BJ (cell line): ENCODE results near the gene C2CD2. TPM values are rescaled to one million over a fixed set of nuclear protein-coding genes. Genes with fewer than 3 reads are reported as not detected.

ENCODE experiments used
- CTCF ChIA-PET: fragments of 350-600 bp; formaldehyde crosslinking; extraction: SDS; loops from one replicate; lab custom pipeline; 2021; ENCODE audit warnings: antibody characterized with exemption, inconsistent platforms; lab: Yijun Ruan, JAX
- POLR2A ChIA-PET: fragments of 300-600 bp; sonication (Branson Sonifier 250); formaldehyde crosslinking; extraction: SDS; loops from one replicate; lab custom pipeline; 2021; ENCODE audit warnings: antibody characterized with exemption; lab: Charles Lee
- DNase-seq: peaks from one replicate; pipeline ENCODE4 v3.0.0-alpha.2; 2011; ENCODE audit warnings: low read depth
- H3K27me3 ChIP-seq: 2 replicates; pipeline ENCODE4 v1.6.0; 2011; ENCODE audit warnings: low read length; ENCODE audit not compliant: control insufficient read depth, insufficient read depth
- H3K36me3 ChIP-seq: 2 replicates; pipeline ENCODE4 v1.5.1; 2011; ENCODE audit warnings: low read length; ENCODE audit not compliant: control insufficient read depth, insufficient read depth
- H3K4me3 ChIP-seq: 2 replicates; pipeline ENCODE4 v1.5.1; 2011; ENCODE audit warnings: low read depth, mild to moderate bottlenecking, control low read depth, low read length
- CTCF ChIP-seq: IDR thresholded peaks from 2 replicates; pipeline ENCODE4 v1.5.1; 2011; ENCODE audit warnings: low read depth, mild to moderate bottlenecking, control low read depth, inconsistent platforms, low read length, moderate library complexity; ENCODE audit not compliant: insufficient read depth
- polyA plus RNA-seq: library from polyadenylated mRNA; depleted of rRNA; stranded (reverse); fragments of >200 nt; gene quantifications from 2 replicates; pipeline ENCODE4 v1.2.3, GENCODE V29; 2011

C2CD2 gene
- polyA plus RNA-seq, 1 experiment, result 21.9 TPM

- Histone ChIP-seq H3K36me3 (peaks cover 2% of the 10 kb centered on the region), H3K4me3 (no peak overlapping the region), H3K27me3 (no peaks in the 10 kb centered on the region)
- TF ChIP-seq CTCF, result no peak
- CTCF ChIA-PET, result interaction anchor here (1.7 to 1.8 kb wide), 2 partner anchors 58 to 242 kb away, joined by 4 to 6 read pairs; no protein-coding TSS in a partner anchor
- no peak for DNase-seq
- POLR2A ChIA-PET, result no interaction called here
Observed at GRCh38 chr21:41875086-41875485, 78.7 kb downstream of the C2CD2 start.

- ChIA-PET CTCF (interaction anchor here (1.7 to 1.8 kb wide), 2 partner anchors 58 to 243 kb away, joined by 4 to 6 read pairs; no protein-coding TSS in a partner anchor), POLR2A (no interaction called here)
- H3K4me3 ChIP-seq, result no peak overlapping the region
- H3K27me3 ChIP-seq, result no peaks in the 10 kb centered on the region
- TF ChIP-seq CTCF, result no peak
- H3K36me3 ChIP-seq, result peaks cover 2% of the 10 kb centered on the region
- no peak for DNase-seq
Observed at GRCh38 chr21:41874611-41875010, 79.2 kb downstream of the C2CD2 start.

- ChIA-PET POLR2A (no interaction called here), CTCF (interaction anchor here (1.1 kb wide), 1 partner anchor 234 kb away, joined by 5 read pairs; no protein-coding TSS in a partner anchor)
- TF ChIP-seq CTCF, result no peak
- Histone ChIP-seq H3K27me3 (no peaks in the 10 kb centered on the region), H3K36me3 (peaks cover 2% of the 10 kb centered on the region), H3K4me3 (no peak overlapping the region)
- DNase-seq, result no peak
Observed at GRCh38 chr21:41873426-41873825, 80.4 kb downstream of the C2CD2 start.

GRCh38 chr21:41873005-41873404, 80.8 kb downstream of the C2CD2 start:
- no peak for TF ChIP-seq CTCF
- Histone ChIP-seq H3K4me3 (no peak overlapping the region), H3K36me3 (peaks cover 2% of the 10 kb centered on the region), H3K27me3 (no peaks in the 10 kb centered on the region)
- DNase-seq, result no peak
- CTCF ChIA-PET, result interaction anchor here (1.1 kb wide), 1 partner anchor 235 kb away, joined by 5 read pairs; no protein-coding TSS in a partner anchor
- POLR2A ChIA-PET, result no interaction called here

GRCh38 chr21:41871293-41872030, 82.4 kb downstream of the C2CD2 start:
- ChIA-PET POLR2A (no interaction called here), CTCF (interaction anchor here (0.5 to 0.8 kb wide), 2 partner anchors 8 to 17 kb away, joined by 3 read pairs; no protein-coding TSS in a partner anchor)
- Histone ChIP-seq H3K36me3 (peaks cover 2% of the 10 kb centered on the region), H3K27me3 (no peaks in the 10 kb centered on the region), H3K4me3 (no peak overlapping the region)
- no peak for TF ChIP-seq CTCF
- no peak for DNase-seq
